Endothelial cell of umbilical vein (primary cell): ENCODE measurements around the gene HPGD. TPM values are rescaled to one million over a fixed set of nuclear protein-coding genes. Genes with fewer than 3 reads are reported as not detected.

Experiments
- BruUV-seq: library from RNA; stranded (reverse); fragments of 400-500 nt; replicated peaks from 2 replicates; lab custom pipeline; 2021; lab: Mats Ljungman, UMichigan
- CTCF ChIA-PET: fragments of 300-600, 350-600 bp; sonication (Branson Sonifier 250); formaldehyde crosslinking; loops from one replicate; lab custom pipeline; 2021; ENCODE audit warnings: antibody characterized with exemption, inconsistent platforms; lab: Charles Lee
- POLR2A ChIA-PET: fragments of 300-600, 350-600 bp; sonication (Branson Sonifier 250); formaldehyde crosslinking; loops from one replicate; lab custom pipeline; 2021; ENCODE audit warnings: antibody characterized with exemption, inconsistent platforms; lab: Charles Lee
- DNase-seq: peaks from one replicate; pipeline ENCODE4 v3.0.0-alpha.2; 2011; ENCODE audit warnings: low read depth, low spot score
- FAIRE-seq: peaks from 2 replicates; lab custom pipeline; 2011; peaks lifted over from hg19 to GRCh38; lab: Jason Lieb, UNC
- H2AFZ ChIP-seq: 2 replicates; pipeline ENCODE4 v1.6.0; 2012; ENCODE audit warnings: low read depth, low read length, control low read depth, inconsistent platforms
- H3K27ac ChIP-seq: 2 replicates; pipeline ENCODE4 v1.5.1; 2011; ENCODE audit warnings: low read depth, mild to moderate bottlenecking, control low read depth, low read length, moderate library complexity; ENCODE audit not compliant: insufficient read depth
- H3K27me3 ChIP-seq, 2 experiments: 2 replicates each; pipeline versions ENCODE4 v1.6.0 to v1.6.1; 2011; ENCODE audit warnings: low read length in 2 of 2, mixed read lengths in 1 of 2; ENCODE audit not compliant: control insufficient read depth in 2 of 2, insufficient read depth in 2 of 2
- H3K36me3 ChIP-seq, 2 experiments: 2 replicates in 1 of 2; 3 replicates in 1 of 2; pipeline ENCODE4 v1.5.1; 2011; ENCODE audit warnings: low read length in 2 of 2, mild to moderate bottlenecking in 1 of 2, moderate library complexity in 1 of 2; ENCODE audit not compliant: control insufficient read depth in 2 of 2, insufficient read depth in 2 of 2; ENCODE audit errors: extremely low read depth in 1 of 2
- H3K4me1 ChIP-seq: 3 replicates; pipeline ENCODE4 v1.5.1; 2011; ENCODE audit warnings: mild to moderate bottlenecking, low read length; ENCODE audit not compliant: control insufficient read depth, insufficient read depth; ENCODE audit errors: extremely low read depth
- H3K4me2 ChIP-seq: 2 replicates; pipeline ENCODE4 v1.6.1; 2011; ENCODE audit warnings: low read length, control low read depth, mixed read lengths; ENCODE audit not compliant: insufficient read depth
- H3K4me3 ChIP-seq, 3 experiments: fragments of 200-600 bp in 1 of 3; sonication (generic), shearing (Covaris generic) in 1 of 3; replicated peaks in 1 of 3; 2 replicates each; pipeline ENCODE4 v1.5.1; 2011 to 2016; ENCODE audit warnings: control low read depth in 3 of 3, low read length in 3 of 3, mild to moderate bottlenecking in 2 of 3, inconsistent platforms in 1 of 3, low read depth in 1 of 3, moderate library complexity in 1 of 3; ENCODE audit not compliant: insufficient read depth in 1 of 3
- H3K79me2 ChIP-seq: 2 replicates; pipeline ENCODE4 v1.6.0; 2012; ENCODE audit warnings: low read length, inconsistent platforms; ENCODE audit not compliant: control insufficient read depth, insufficient read depth
- H3K9ac ChIP-seq: replicated peaks from 2 replicates; pipeline ENCODE3; 2011; ENCODE audit warnings: low read length, control low read depth; ENCODE audit not compliant: insufficient read depth; ENCODE audit errors: extremely low read depth
- H3K9me1 ChIP-seq: replicated peaks from 3 replicates; pipeline ENCODE4 v1.6.0; 2011; ENCODE audit warnings: mild to moderate bottlenecking, low read length; ENCODE audit not compliant: control insufficient read depth, insufficient read depth; ENCODE audit errors: extremely low read depth
- H3K9me3 ChIP-seq: replicated peaks from 2 replicates; pipeline ENCODE4 v1.5.1; 2012; ENCODE audit warnings: low read length, inconsistent platforms; ENCODE audit not compliant: control insufficient read depth, insufficient read depth
- H4K20me1 ChIP-seq: replicated peaks from 2 replicates; pipeline ENCODE3; 2011; ENCODE audit warnings: mild to moderate bottlenecking, low read length; ENCODE audit not compliant: control insufficient read depth, insufficient read depth; ENCODE audit errors: extremely low read depth
- CTCF ChIP-seq, 2 donors: IDR thresholded peaks; 1 replicate in 1 of 2; 2 replicates in 1 of 2; pipeline ENCODE4 v1.5.1; 2011; ENCODE audit warnings: low read length in 2 of 2, mild to moderate bottlenecking in 2 of 2, moderate library complexity in 2 of 2, control low read depth in 1 of 2, inconsistent platforms in 1 of 2, low read depth in 1 of 2; ENCODE audit not compliant: insufficient read depth in 1 of 2; ENCODE audit errors: extremely low read depth in 1 of 2
- EZH2 ChIP-seq: IDR thresholded peaks from 2 replicates; pipeline ENCODE4 v1.6.1; 2012; ENCODE audit warnings: borderline replicate concordance, low read depth, mild to moderate bottlenecking, moderate library complexity, low read length, inconsistent platforms; ENCODE audit not compliant: severe bottlenecking
- FOS ChIP-seq: IDR thresholded peaks from 2 replicates; pipeline ENCODE4 v1.6.1; 2011; ENCODE audit warnings: mild to moderate bottlenecking, low read length, moderate library complexity, borderline replicate concordance; ENCODE audit not compliant: insufficient read depth
- GATA2 ChIP-seq: IDR thresholded peaks from 2 replicates; pipeline ENCODE4 v1.7.0; 2011; ENCODE audit warnings: low read depth, mild to moderate bottlenecking, moderate library complexity, mixed read lengths, low read length; ENCODE audit not compliant: insufficient read length, insufficient read depth
- JUN ChIP-seq: IDR thresholded peaks from 2 replicates; pipeline ENCODE4 v1.6.1; 2011; ENCODE audit warnings: borderline replicate concordance, low read depth; ENCODE audit not compliant: insufficient read length, insufficient read depth
- MAX ChIP-seq: IDR thresholded peaks from 2 replicates; pipeline ENCODE4 v1.6.1; 2011; ENCODE audit not compliant: insufficient read depth, insufficient read length
- MYC ChIP-seq: IDR thresholded peaks from one replicate; pipeline ENCODE4 v1.6.1; 2011; ENCODE audit warnings: mild to moderate bottlenecking, low read depth, low read length
- POLR2A ChIP-seq: IDR thresholded peaks from 2 replicates; pipeline ENCODE4 v1.6.1; 2012; ENCODE audit warnings: low read depth, mild to moderate bottlenecking, control low read depth, low read length
- POLR2AphosphoS5 ChIP-seq: IDR thresholded peaks from 2 replicates; pipeline ENCODE4 v1.6.1; 2012; ENCODE audit warnings: low read depth, mild to moderate bottlenecking, control low read depth, low read length, moderate library complexity; ENCODE audit not compliant: insufficient read depth
- dilution Hi-C: fragments of 300-500 bp; cut with MboI; formaldehyde crosslinking; loops from one replicate; pipeline ENCODE4 v1.15.0; 2019; ENCODE audit warnings: low sequenced_read_pairs; ENCODE audit not compliant: extremely low pct_ligation_motif_present
- intact Hi-C: fragments of 100-400 bp; cut with micrococcal nuclease; formaldehyde crosslinking; loops from one replicate; pipeline ENCODE4 v1.10.0; 2022
- polyA plus RNA-seq, 4 experiments: library from polyadenylated mRNA; depleted of rRNA in 3 of 4; stranded (reverse) in 3 of 4; unstranded in 1 of 4; fragments of >200 nt; gene quantifications; 2 replicates each; pipeline versions ENCODE4 v1.2.1 to v1.2.3, GENCODE V29; 2011 to 2012; ENCODE audit warnings: missing spikeins in 1 of 4
- total RNA-seq: library from RNA; stranded (reverse); gene quantifications from 2 replicates; pipeline ENCODE4 v1.2.3, GENCODE V29; 2021

HPGD gene
- total and polyA plus RNA-seq, 2 donors (not counting 3 experiments of a cell fraction or from before 2014, with no cell fraction given), result not detected

GRCh38 chr4:174450786-174451125 lies 71.5 kb downstream of the HPGD start:
- dilution Hi-C loops, result no loop called here
- CTCF ChIA-PET, result no interaction called here
- intact Hi-C loops, result no loop called here

More at GRCh38 chr4:174450786-174451125, 71.5 kb downstream of the HPGD start:
- no peaks in the 10 kb centered on the region for H3K9me3 ChIP-seq
- H2AFZ ChIP-seq, result no peak overlapping the region
- no peak overlapping the region for H3K4me3 ChIP-seq
- no peak overlapping the region for H3K27ac ChIP-seq
- BruUV-seq, result no TSS peak
- POLR2A ChIA-PET, result no interaction called here
- no peaks in the 10 kb centered on the region for H3K9me1 ChIP-seq
- no peaks in the 10 kb centered on the region for H4K20me1 ChIP-seq
- H3K4me1 ChIP-seq, result no peaks in the 10 kb centered on the region
- DNase-seq (no peak), FAIRE-seq (no peak)
- H3K36me3 ChIP-seq, result no peaks in the 10 kb centered on the region
- TF ChIP-seq JUN (no peak), POLR2AphosphoS5 (no peak), GATA2 (no peak), CTCF (IDR thresholded peaks at IDR 0.05; ENCODE audit: extremely low read depth in 1 of 2, insufficient read depth in 1 of 2, low read depth in 1 of 2, low read length in 2 of 2) (no peak), MYC (no peak), FOS (no peak), EZH2 (no peak), POLR2A (no peak), MAX (no peak)
- H3K9ac ChIP-seq, result no peak overlapping the region
- no peaks in the 10 kb centered on the region for H3K27me3 ChIP-seq
- no peak overlapping the region for H3K4me2 ChIP-seq
- H3K79me2 ChIP-seq, result no peaks in the 10 kb centered on the region
